A673 (cell line): ENCODE data around the gene TM9SF2.

Source experiments
- EZH2 ChIP-seq: fragments of 200-600 bp; sonication (generic); IDR thresholded peaks from 2 replicates; pipeline ENCODE4 v1.6.1; 2017; ENCODE audit warnings: borderline replicate concordance, low read depth, mild to moderate bottlenecking, mixed read lengths, antibody characterized with exemption, low read length; ENCODE audit not compliant: poor library complexity, severe bottlenecking
- TF ChIP-seq, protein P1 (sequence below): fragments of 300-800, 200-600 bp; sonication (generic); conservative IDR thresholded peaks from 2 replicates; pipeline ENCODE4 v1.5.1; 2017; ENCODE audit warnings: low read depth, mild to moderate bottlenecking, antibody characterized with exemption, low read length, moderate library complexity, mixed read lengths

DNA sequence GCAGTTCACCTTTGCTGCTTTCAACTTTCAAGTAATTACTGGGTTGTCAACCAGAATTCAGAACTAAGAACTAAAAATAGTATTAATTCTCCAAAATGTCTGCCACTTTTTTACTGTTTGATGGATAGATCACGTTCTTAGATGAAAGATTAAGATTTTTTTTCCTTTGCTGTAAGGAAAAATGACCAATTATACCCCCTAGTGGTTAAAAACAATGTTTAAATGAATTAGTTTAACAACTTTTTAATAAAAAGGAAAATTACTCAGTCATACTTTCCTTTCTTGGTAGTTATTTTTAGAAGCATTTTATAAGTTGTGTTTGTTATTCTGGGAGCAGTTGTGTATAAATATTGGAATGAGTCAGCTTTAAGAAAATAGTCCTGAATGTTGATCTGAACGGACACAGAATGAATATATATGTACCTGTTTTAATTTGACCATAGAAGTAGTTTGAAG lies 4.6 kb downstream of the TM9SF2 start:
- TF ChIP-seq, protein P1, sequence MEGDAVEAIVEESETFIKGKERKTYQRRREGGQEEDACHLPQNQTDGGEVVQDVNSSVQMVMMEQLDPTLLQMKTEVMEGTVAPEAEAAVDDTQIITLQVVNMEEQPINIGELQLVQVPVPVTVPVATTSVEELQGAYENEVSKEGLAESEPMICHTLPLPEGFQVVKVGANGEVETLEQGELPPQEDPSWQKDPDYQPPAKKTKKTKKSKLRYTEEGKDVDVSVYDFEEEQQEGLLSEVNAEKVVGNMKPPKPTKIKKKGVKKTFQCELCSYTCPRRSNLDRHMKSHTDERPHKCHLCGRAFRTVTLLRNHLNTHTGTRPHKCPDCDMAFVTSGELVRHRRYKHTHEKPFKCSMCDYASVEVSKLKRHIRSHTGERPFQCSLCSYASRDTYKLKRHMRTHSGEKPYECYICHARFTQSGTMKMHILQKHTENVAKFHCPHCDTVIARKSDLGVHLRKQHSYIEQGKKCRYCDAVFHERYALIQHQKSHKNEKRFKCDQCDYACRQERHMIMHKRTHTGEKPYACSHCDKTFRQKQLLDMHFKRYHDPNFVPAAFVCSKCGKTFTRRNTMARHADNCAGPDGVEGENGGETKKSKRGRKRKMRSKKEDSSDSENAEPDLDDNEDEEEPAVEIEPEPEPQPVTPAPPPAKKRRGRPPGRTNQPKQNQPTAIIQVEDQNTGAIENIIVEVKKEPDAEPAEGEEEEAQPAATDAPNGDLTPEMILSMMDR: peak; percentile 51; the same call in 1 of the 2 replicates
- no peak for TF ChIP-seq EZH2
